Measurements from ENCODE around the gene SLC7A4. TPM values are rescaled to one million over a fixed set of nuclear protein-coding genes. Genes with fewer than 3 reads are reported as not detected.

The SLC7A4 gene
- total RNA-seq, 1 experiment from 2014 or later: not detected

DNA sequence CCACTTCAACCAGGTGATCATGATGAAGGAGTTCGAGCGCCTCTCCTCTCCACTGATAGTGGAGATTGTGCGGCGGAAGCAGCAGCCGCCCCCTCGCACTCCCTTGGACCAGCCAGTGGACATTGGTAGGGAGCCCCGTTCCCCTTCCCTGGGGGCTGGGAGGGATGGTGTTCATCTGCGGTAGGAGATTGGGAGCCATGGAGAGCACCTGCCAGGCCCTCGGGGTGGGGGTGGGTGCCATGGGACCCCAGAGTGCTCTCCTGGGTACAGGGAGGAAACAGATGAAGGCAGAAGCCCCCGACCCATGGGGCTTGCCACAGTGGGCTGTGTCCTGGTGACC lies 37.5 kb downstream of the SLC7A4 start (continued):
- TF ChIP-seq, protein P1, sequence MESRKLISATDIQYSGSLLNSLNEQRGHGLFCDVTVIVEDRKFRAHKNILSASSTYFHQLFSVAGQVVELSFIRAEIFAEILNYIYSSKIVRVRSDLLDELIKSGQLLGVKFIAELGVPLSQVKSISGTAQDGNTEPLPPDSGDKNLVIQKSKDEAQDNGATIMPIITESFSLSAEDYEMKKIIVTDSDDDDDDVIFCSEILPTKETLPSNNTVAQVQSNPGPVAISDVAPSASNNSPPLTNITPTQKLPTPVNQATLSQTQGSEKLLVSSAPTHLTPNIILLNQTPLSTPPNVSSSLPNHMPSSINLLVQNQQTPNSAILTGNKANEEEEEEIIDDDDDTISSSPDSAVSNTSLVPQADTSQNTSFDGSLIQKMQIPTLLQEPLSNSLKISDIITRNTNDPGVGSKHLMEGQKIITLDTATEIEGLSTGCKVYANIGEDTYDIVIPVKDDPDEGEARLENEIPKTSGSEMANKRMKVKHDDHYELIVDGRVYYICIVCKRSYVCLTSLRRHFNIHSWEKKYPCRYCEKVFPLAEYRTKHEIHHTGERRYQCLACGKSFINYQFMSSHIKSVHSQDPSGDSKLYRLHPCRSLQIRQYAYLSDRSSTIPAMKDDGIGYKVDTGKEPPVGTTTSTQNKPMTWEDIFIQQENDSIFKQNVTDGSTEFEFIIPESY (IDR thresholded peaks at IDR 0.05; ENCODE audit: extremely low read depth, insufficient replicate concordance, low read length): no peak
- no peak for TF ChIP-seq CEBPB (IDR thresholded peaks at IDR 0.05; ENCODE audit: low read depth)
- TF ChIP-seq, protein P2, sequence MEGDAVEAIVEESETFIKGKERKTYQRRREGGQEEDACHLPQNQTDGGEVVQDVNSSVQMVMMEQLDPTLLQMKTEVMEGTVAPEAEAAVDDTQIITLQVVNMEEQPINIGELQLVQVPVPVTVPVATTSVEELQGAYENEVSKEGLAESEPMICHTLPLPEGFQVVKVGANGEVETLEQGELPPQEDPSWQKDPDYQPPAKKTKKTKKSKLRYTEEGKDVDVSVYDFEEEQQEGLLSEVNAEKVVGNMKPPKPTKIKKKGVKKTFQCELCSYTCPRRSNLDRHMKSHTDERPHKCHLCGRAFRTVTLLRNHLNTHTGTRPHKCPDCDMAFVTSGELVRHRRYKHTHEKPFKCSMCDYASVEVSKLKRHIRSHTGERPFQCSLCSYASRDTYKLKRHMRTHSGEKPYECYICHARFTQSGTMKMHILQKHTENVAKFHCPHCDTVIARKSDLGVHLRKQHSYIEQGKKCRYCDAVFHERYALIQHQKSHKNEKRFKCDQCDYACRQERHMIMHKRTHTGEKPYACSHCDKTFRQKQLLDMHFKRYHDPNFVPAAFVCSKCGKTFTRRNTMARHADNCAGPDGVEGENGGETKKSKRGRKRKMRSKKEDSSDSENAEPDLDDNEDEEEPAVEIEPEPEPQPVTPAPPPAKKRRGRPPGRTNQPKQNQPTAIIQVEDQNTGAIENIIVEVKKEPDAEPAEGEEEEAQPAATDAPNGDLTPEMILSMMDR (IDR thresholded peaks at IDR 0.05 in 2 of 3, conservative IDR thresholded peaks at IDR 0.05 in 1 of 3; ENCODE audit: borderline replicate concordance in 1 of 3, insufficient read depth in 1 of 3, low read depth in 2 of 3, low read length in 2 of 3): no peak

DNA sequence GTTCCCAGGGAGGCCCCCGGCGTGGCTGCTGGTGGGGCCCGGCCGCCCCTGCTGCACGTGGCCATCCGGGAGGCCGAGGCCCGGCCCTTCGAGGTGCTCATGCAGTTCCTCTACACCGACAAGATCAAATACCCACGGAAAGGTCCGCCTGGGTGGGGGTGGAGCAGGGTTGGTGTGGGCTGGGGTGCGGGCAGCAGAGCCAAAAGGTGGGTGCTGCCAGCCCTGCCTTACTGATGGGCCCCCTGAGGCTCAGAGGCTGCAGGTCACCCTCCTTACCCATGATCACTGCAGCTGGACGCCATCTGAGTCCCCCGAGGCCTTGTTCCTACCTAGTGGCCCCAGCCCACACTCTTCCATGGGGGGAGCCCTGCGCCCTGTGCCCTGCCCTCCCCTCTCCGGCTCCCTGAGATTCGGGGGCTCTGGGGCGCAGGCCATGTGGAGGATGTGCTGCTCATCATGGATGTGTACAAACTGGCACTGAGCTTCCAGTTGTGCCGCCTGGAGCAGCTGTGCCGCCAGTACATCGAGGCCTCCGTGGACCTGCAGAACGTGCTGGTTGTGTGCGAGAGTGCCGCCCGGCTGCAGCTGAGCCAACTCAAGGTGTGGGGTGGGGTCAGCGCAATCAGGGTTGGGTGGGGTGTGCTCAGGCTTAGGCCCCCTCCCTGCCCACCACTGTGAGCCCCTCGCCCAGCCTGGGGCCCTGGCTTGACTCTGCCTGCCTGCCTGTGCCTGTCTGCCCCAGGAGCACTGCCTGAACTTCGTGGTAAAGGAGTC lies 38.0 kb downstream of the SLC7A4 start:
- DNase-seq (ENCODE audit: low read depth, low spot score) (no peak), ATAC-seq (no peak)
- POLR2A ChIA-PET: no interaction called here
- H3K4me2 ChIP-seq (ENCODE audit: low read length): no peak overlapping the region
- H3K9ac ChIP-seq (ENCODE audit: low read length): no peak overlapping the region
- H2AFZ ChIP-seq (ENCODE audit: low read depth, low read length, poor library complexity, severe bottlenecking): no peak overlapping the region
- no TSS peak for BruUV-seq (replicated peaks)
- CTCF ChIA-PET: no interaction called here
- H3K79me2 ChIP-seq (ENCODE audit: insufficient read depth, low read length): peaks cover under 1% of the 10 kb centered on the region; the same call in 1 of the 2 replicates
- no peaks in the 10 kb centered on the region for H4K20me1 ChIP-seq (ENCODE audit: insufficient read depth)
- no peaks in the 10 kb centered on the region for H3K27me3 ChIP-seq (ENCODE audit: insufficient read depth, low read length)
- RAD21 ChIA-PET (ENCODE audit: low non-redundant PET in 1 of 2, low total read pairs in 2 of 2, uncharacterized antibody in 2 of 2, unreplicated experiment in 2 of 2): no interaction called here
- no peak overlapping the region for H3K27ac ChIP-seq (ENCODE audit: low read depth, low read length)
- H3K36me3 ChIP-seq (ENCODE audit: control insufficient read depth in 1 of 2, insufficient read depth in 2 of 2, low read length in 2 of 2): peaks cover 5 to 9% of the 10 kb centered on the region in 2 experiments; a peak in 3 of 4 replicates
- H3K4me3 ChIP-seq (replicated peaks in 1 of 2; ENCODE audit: low read depth in 1 of 2, low read length in 2 of 2): no peak overlapping the region
- no peaks in the 10 kb centered on the region for H3K4me1 ChIP-seq (ENCODE audit: control insufficient read depth in 1 of 2, insufficient read depth in 2 of 2, low read length in 2 of 2)
- no peaks in the 10 kb centered on the region for H3K9me2 ChIP-seq (ENCODE audit: insufficient read depth)
- intact Hi-C loops (cut with micrococcal nuclease): no loop called here
- no peaks in the 10 kb centered on the region for H3K9me3 ChIP-seq (ENCODE audit: control insufficient read depth in 1 of 2, insufficient read depth in 1 of 2, low read depth in 1 of 2, low read length in 2 of 2)
- TF ChIP-seq EGR1 (IDR thresholded peaks at IDR 0.05; ENCODE audit: low read depth) (no peak), FOSL1 (IDR thresholded peaks at IDR 0.05; ENCODE audit: low read depth) (no peak), TCF7L2 (IDR thresholded peaks at IDR 0.05; ENCODE audit: borderline replicate concordance, extremely low read depth, insufficient read depth, insufficient read length) (no peak), SRF (IDR thresholded peaks at IDR 0.05; ENCODE audit: low read depth) (no peak), CEBPB (IDR thresholded peaks at IDR 0.05; ENCODE audit: low read depth) (no peak), POLR2AphosphoS5 (IDR thresholded peaks at IDR 0.05; ENCODE audit: low read depth, low read length) (no peak)
